ENCODE measurements around the gene DNAI1.
"Not testable (repeated sequence)": the region's sequence is repeated elsewhere in the genome, so short reads cannot be mapped to it uniquely, and the experiment has no call there.

The DNAI1 gene

GRCh38 chr9:34532041-34532440, 73.4 kb downstream of the DNAI1 start:
- DNase-seq; H4K91ac ChIP-seq (ENCODE audit: low read length); H3K18ac ChIP-seq (ENCODE audit: low read depth in 1 of 2, low read length in 2 of 2); H2BK5ac ChIP-seq (ENCODE audit: low read depth, low read length, poor library complexity, severe bottlenecking); H3K4me2 ChIP-seq (ENCODE audit: low read length, poor library complexity, severe bottlenecking); H3K4ac ChIP-seq (ENCODE audit: low read depth in 1 of 2, low read length in 2 of 2); H3K9me3 ChIP-seq (ENCODE audit: control insufficient read depth, low read length); H3K36me3 ChIP-seq (ENCODE audit: control insufficient read depth in 1 of 2, insufficient read depth in 2 of 2, low read depth in 1 of 2, low read length in 2 of 2); H2AFZ ChIP-seq (ENCODE audit: low read depth, low read length); H3K79me1 ChIP-seq (replicated peaks; ENCODE audit: low read length, poor library complexity, severe bottlenecking); H3K4me3 ChIP-seq (ENCODE audit: insufficient read depth in 1 of 2, low read depth in 1 of 2, low read length in 2 of 2); H3K9ac ChIP-seq (ENCODE audit: low read length); H3K4me1 ChIP-seq (ENCODE audit: control insufficient read depth, insufficient read depth, low read depth, low read length); H2AK5ac ChIP-seq (ENCODE audit: low read length, severe bottlenecking); H2BK12ac ChIP-seq (ENCODE audit: low read length in 2 of 2); H3K27ac ChIP-seq (ENCODE audit: low read length, poor library complexity, severe bottlenecking); H2BK15ac ChIP-seq (ENCODE audit: low read depth, poor library complexity, severe bottlenecking); H3K23ac ChIP-seq (ENCODE audit: low read length in 2 of 2); H2BK120ac ChIP-seq (ENCODE audit: low read depth, low read length); H3K14ac ChIP-seq (ENCODE audit: low read length in 2 of 2); H4K8ac ChIP-seq (ENCODE audit: low read length): not testable (repeated sequence)
- 88% methylated on average over 8 of the region's 8 CpGs for WGBS
- peaks cover 33 to 41% of the 10 kb centered on the region in 2 experiments for H3K27me3 ChIP-seq (ENCODE audit: control insufficient read depth in 1 of 2, insufficient read depth in 1 of 2, low read length in 2 of 2)

- H3K9me3 ChIP-seq (ENCODE audit: control insufficient read depth, low read length): no peaks in the 10 kb centered on the region
- H3K4me3 ChIP-seq (ENCODE audit: insufficient read depth in 1 of 2, low read depth in 1 of 2, low read length in 2 of 2): no peak overlapping the region
- H3K79me1 ChIP-seq (replicated peaks; ENCODE audit: low read length, poor library complexity, severe bottlenecking): no peaks in the 10 kb centered on the region
- H3K4ac ChIP-seq (ENCODE audit: low read depth in 1 of 2, low read length in 2 of 2): no peak overlapping the region
- no peak overlapping the region for H3K4me2 ChIP-seq (ENCODE audit: low read length, poor library complexity, severe bottlenecking)
- H2BK12ac ChIP-seq (ENCODE audit: low read length in 2 of 2): no peak overlapping the region
- no peak overlapping the region for H4K91ac ChIP-seq (ENCODE audit: low read length)
- H3K27ac ChIP-seq (ENCODE audit: low read length, poor library complexity, severe bottlenecking): no peak overlapping the region
- H3K9ac ChIP-seq (ENCODE audit: low read length): no peak overlapping the region
- H3K4me1 ChIP-seq (ENCODE audit: control insufficient read depth, insufficient read depth, low read depth, low read length): no peaks in the 10 kb centered on the region
- H3K27me3 ChIP-seq (ENCODE audit: control insufficient read depth in 1 of 2, insufficient read depth in 1 of 2, low read length in 2 of 2): peaks cover 39 to 48% of the 10 kb centered on the region in 2 experiments
- no peak overlapping the region for H2BK120ac ChIP-seq (ENCODE audit: low read depth, low read length)
- H3K18ac ChIP-seq (ENCODE audit: low read depth in 1 of 2, low read length in 2 of 2): no peak overlapping the region
- no peak for DNase-seq
- H2AFZ ChIP-seq (ENCODE audit: low read depth, low read length): no peak overlapping the region
- H4K8ac ChIP-seq (ENCODE audit: low read length): no peak overlapping the region
- H3K23ac ChIP-seq (ENCODE audit: low read length in 2 of 2): no peak overlapping the region
- H2BK5ac ChIP-seq (ENCODE audit: low read depth, low read length, poor library complexity, severe bottlenecking): no peak overlapping the region
- no peak overlapping the region for H2AK5ac ChIP-seq (ENCODE audit: low read length, severe bottlenecking)
- H3K14ac ChIP-seq (ENCODE audit: low read length in 2 of 2): no peak overlapping the region
- no peak overlapping the region for H2BK15ac ChIP-seq (ENCODE audit: low read depth, poor library complexity, severe bottlenecking)
- 63% methylated on average over 7 of the region's 7 CpGs for WGBS
- no peaks in the 10 kb centered on the region for H3K36me3 ChIP-seq (ENCODE audit: control insufficient read depth in 1 of 2, insufficient read depth in 2 of 2, low read depth in 1 of 2, low read length in 2 of 2)
These were observed 78.1 kb downstream of the DNAI1 start for GRCh38 chr9:34536685-34537084.

GRCh38 chr9:34540827-34541226, 82.2 kb downstream of the DNAI1 start:
- no peak overlapping the region for H2AFZ ChIP-seq (ENCODE audit: low read depth, low read length)
- no peak overlapping the region for H2BK12ac ChIP-seq (ENCODE audit: low read length in 2 of 2)
- H3K36me3 ChIP-seq (ENCODE audit: control insufficient read depth in 1 of 2, insufficient read depth in 2 of 2, low read depth in 1 of 2, low read length in 2 of 2): no peaks in the 10 kb centered on the region
- no peak overlapping the region for H3K27ac ChIP-seq (ENCODE audit: low read length, poor library complexity, severe bottlenecking)
- no peak overlapping the region for H3K4me3 ChIP-seq (ENCODE audit: insufficient read depth in 1 of 2, low read depth in 1 of 2, low read length in 2 of 2)
- no peaks in the 10 kb centered on the region for H3K9me3 ChIP-seq (ENCODE audit: control insufficient read depth, low read length)
- no peak overlapping the region for H2BK15ac ChIP-seq (ENCODE audit: low read depth, poor library complexity, severe bottlenecking)
- H3K14ac ChIP-seq (ENCODE audit: low read length in 2 of 2): no peak overlapping the region
- no peaks in the 10 kb centered on the region for H3K4me1 ChIP-seq (ENCODE audit: control insufficient read depth, insufficient read depth, low read depth, low read length)
- peak; percentile 81 for DNase-seq
- H4K8ac ChIP-seq (ENCODE audit: low read length): no peak overlapping the region
- H4K91ac ChIP-seq (ENCODE audit: low read length): no peak overlapping the region
- H2BK120ac ChIP-seq (ENCODE audit: low read depth, low read length): no peak overlapping the region
- H2AK5ac ChIP-seq (ENCODE audit: low read length, severe bottlenecking): no peak overlapping the region
- WGBS: 30% methylated on average over 2 of the region's 2 CpGs
- no peak overlapping the region for H3K23ac ChIP-seq (ENCODE audit: low read length in 2 of 2)
- H3K79me1 ChIP-seq (replicated peaks; ENCODE audit: low read length, poor library complexity, severe bottlenecking): no peaks in the 10 kb centered on the region
- no peak overlapping the region for H2BK5ac ChIP-seq (ENCODE audit: low read depth, low read length, poor library complexity, severe bottlenecking)
- peaks cover 29 to 36% of the 10 kb centered on the region in 2 experiments for H3K27me3 ChIP-seq (ENCODE audit: control insufficient read depth in 1 of 2, insufficient read depth in 1 of 2, low read length in 2 of 2)
- peak overlapping the region; percentile 14 for H3K9ac ChIP-seq (ENCODE audit: low read length)
- H3K4ac ChIP-seq (ENCODE audit: low read depth in 1 of 2, low read length in 2 of 2): no peak overlapping the region
- no peak overlapping the region for H3K4me2 ChIP-seq (ENCODE audit: low read length, poor library complexity, severe bottlenecking)
- no peak overlapping the region for H3K18ac ChIP-seq (ENCODE audit: low read depth in 1 of 2, low read length in 2 of 2)

GRCh38 chr9:34541540-34541939, 82.9 kb downstream of the DNAI1 start:
- no peak overlapping the region for H3K23ac ChIP-seq (ENCODE audit: low read length in 2 of 2)
- H3K14ac ChIP-seq (ENCODE audit: low read length in 2 of 2): no peak overlapping the region
- H3K4me2 ChIP-seq (ENCODE audit: low read length, poor library complexity, severe bottlenecking): no peak overlapping the region
- no peaks in the 10 kb centered on the region for H3K4me1 ChIP-seq (ENCODE audit: control insufficient read depth, insufficient read depth, low read depth, low read length)
- no peak for DNase-seq
- WGBS: 73% methylated on average over 7 of the region's 7 CpGs
- no peak overlapping the region for H3K27ac ChIP-seq (ENCODE audit: low read length, poor library complexity, severe bottlenecking)
- peaks cover 30 to 36% of the 10 kb centered on the region in 2 experiments for H3K27me3 ChIP-seq (ENCODE audit: control insufficient read depth in 1 of 2, insufficient read depth in 1 of 2, low read length in 2 of 2)
- H3K9ac ChIP-seq (ENCODE audit: low read length): no peak overlapping the region
- H3K4ac ChIP-seq (ENCODE audit: low read depth in 1 of 2, low read length in 2 of 2): no peak overlapping the region
- H4K8ac ChIP-seq (ENCODE audit: low read length): no peak overlapping the region
- no peaks in the 10 kb centered on the region for H3K36me3 ChIP-seq (ENCODE audit: control insufficient read depth in 1 of 2, insufficient read depth in 2 of 2, low read depth in 1 of 2, low read length in 2 of 2)
- no peak overlapping the region for H2BK15ac ChIP-seq (ENCODE audit: low read depth, poor library complexity, severe bottlenecking)
- H2AK5ac ChIP-seq (ENCODE audit: low read length, severe bottlenecking): no peak overlapping the region
- H2BK120ac ChIP-seq (ENCODE audit: low read depth, low read length): no peak overlapping the region
- no peak overlapping the region for H2AFZ ChIP-seq (ENCODE audit: low read depth, low read length)
- H2BK12ac ChIP-seq (ENCODE audit: low read length in 2 of 2): no peak overlapping the region
- no peak overlapping the region for H3K4me3 ChIP-seq (ENCODE audit: insufficient read depth in 1 of 2, low read depth in 1 of 2, low read length in 2 of 2)
- H3K18ac ChIP-seq (ENCODE audit: low read depth in 1 of 2, low read length in 2 of 2): no peak overlapping the region
- H3K79me1 ChIP-seq (replicated peaks; ENCODE audit: low read length, poor library complexity, severe bottlenecking): no peaks in the 10 kb centered on the region
- H3K9me3 ChIP-seq (ENCODE audit: control insufficient read depth, low read length): no peaks in the 10 kb centered on the region
- no peak overlapping the region for H4K91ac ChIP-seq (ENCODE audit: low read length)
- no peak overlapping the region for H2BK5ac ChIP-seq (ENCODE audit: low read depth, low read length, poor library complexity, severe bottlenecking)
